Vagina (tissue), 2 donors: ENCODE measurements around the gene BSCL2. TPM values are rescaled to one million over a fixed set of nuclear protein-coding genes. Genes with fewer than 3 reads are reported as not detected.

Experiments
- DNase-seq, 2 donors: peaks; one replicate each; pipeline ENCODE4 v3.0.0-alpha.2; 2017; ENCODE audit errors: extremely low spot score in 2 of 2
- H3K27ac ChIP-seq: fragments of 200-600 bp; sonication (generic); one replicate; pipeline ENCODE4 v1.5.1; 2019
- H3K27me3 ChIP-seq: fragments of 200-600 bp; sonication (generic); one replicate; pipeline ENCODE4 v1.5.1; 2019
- H3K36me3 ChIP-seq, 2 donors: fragments of 200-600 bp; sonication (generic); one replicate each; pipeline ENCODE4 v1.5.1; 2017 to 2019
- H3K4me1 ChIP-seq: fragments of 200-600 bp; sonication (generic); one replicate; pipeline ENCODE4 v1.5.1; 2019
- H3K4me3 ChIP-seq, 2 donors: fragments of 200-600 bp; sonication (generic); 1 replicate in 1 of 2; 2 replicates in 1 of 2; pipeline ENCODE4 v1.5.1; 2016 to 2019
- H3K9me3 ChIP-seq: fragments of 200-600 bp; sonication (generic); one replicate; pipeline ENCODE4 v1.5.1; 2019
- POLR2A ChIP-seq, 2 donors: fragments of 450-650 bp; IDR thresholded peaks; one replicate each; pipeline ENCODE4 v1.6.1; 2017; ENCODE audit warnings: antibody characterized with exemption in 2 of 2, mild to moderate bottlenecking in 2 of 2, moderate library complexity in 2 of 2
- POLR2AphosphoS5 ChIP-seq, 2 donors: sonication (generic); formaldehyde crosslinking; IDR thresholded peaks; one replicate each; pipeline ENCODE4 v1.9.0; 2017; ENCODE audit warnings: antibody characterized with exemption in 2 of 2, mild to moderate bottlenecking in 2 of 2, low read depth in 1 of 2; ENCODE audit not compliant: insufficient read depth in 1 of 2
- intact Hi-C: fragments of 100-400 bp; cut with DNase I; formaldehyde crosslinking; loops from one replicate; pipeline ENCODE4 v1.15.1; 2023
- small RNA-seq: library from RNA; depleted of rRNA; stranded (forward); fragments of <200 nt; gene quantifications from one replicate; pipeline ENCODE3, GENCODE V24; 2016
- total RNA-seq: library from RNA; depleted of rRNA; stranded (reverse); fragments of >200 nt; gene quantifications from one replicate; pipeline ENCODE4 v1.2.3, GENCODE V29; 2016
- TF ChIP-seq, protein P1 (sequence below), 3 experiments: fragments of 450-650 bp in 2 of 3; fragments of 200-600 bp in 1 of 3; sonication (generic) in 1 of 3; IDR thresholded peaks; one replicate each; pipeline ENCODE4 v1.5.1; 2017 to 2019; ENCODE audit warnings: antibody characterized with exemption in 3 of 3, mild to moderate bottlenecking in 2 of 3, moderate library complexity in 2 of 3

BSCL2 gene
- total RNA-seq, 1 donor from 2014 or later: 74.9 TPM

DNA sequence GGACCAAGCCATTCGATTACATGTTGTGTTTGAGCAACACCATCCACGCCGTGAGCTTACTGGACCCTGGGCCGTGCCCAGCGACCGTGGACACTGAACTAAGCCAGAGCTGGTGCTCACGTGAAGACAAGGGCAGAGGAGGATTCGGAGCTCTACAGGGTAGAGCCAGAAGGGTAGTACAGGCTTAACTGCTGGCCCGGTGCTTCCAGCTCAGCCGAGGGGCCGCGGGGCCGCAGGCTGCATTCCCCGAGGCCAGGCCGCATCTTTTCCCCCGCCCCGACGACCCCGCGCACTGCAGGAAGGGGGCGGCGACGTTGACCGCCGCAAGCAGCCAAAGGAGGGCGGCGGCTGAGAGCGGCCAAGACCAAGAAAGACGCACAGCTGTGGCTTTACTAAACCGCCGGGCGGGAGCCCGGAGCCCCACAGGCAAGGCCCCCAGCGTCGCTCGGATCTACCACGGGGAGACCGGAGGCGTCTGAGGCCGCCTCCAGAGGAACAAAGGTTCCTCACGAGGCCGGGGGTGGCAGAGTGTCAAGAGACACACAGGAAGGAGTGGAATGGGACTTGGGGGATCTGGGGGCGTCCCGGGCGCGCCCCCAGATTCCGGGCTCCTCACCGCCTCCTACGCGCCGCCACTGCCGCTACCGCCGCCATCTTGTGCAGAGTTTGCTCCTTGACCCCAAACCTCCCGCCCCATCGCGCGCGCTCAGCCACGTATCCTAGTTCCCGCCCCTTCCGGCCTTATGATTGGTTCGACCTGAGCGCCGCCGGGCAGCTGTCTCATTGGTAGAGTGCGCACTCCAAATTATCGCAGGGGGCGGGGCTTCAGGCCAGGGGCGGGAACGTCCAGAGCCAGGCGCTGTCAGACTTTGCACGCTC is 61.0 kb downstream of the BSCL2 start, which contains the start of gene GANAB:
Gene GANAB (minus strand): TSS at position 668 of the 879 bp plus-strand sequence. CDS start 14 bp downstream, at position 654.
- TF ChIP-seq POLR2A (IDR thresholded peaks at IDR 0.05): peak in 1 of 2 donors; percentile 77
- peak; percentile 94 for TF ChIP-seq POLR2AphosphoS5 (IDR thresholded peaks at IDR 0.05; ENCODE audit: insufficient read depth in 1 of 2, low read depth in 1 of 2)
- TF ChIP-seq, protein P1, sequence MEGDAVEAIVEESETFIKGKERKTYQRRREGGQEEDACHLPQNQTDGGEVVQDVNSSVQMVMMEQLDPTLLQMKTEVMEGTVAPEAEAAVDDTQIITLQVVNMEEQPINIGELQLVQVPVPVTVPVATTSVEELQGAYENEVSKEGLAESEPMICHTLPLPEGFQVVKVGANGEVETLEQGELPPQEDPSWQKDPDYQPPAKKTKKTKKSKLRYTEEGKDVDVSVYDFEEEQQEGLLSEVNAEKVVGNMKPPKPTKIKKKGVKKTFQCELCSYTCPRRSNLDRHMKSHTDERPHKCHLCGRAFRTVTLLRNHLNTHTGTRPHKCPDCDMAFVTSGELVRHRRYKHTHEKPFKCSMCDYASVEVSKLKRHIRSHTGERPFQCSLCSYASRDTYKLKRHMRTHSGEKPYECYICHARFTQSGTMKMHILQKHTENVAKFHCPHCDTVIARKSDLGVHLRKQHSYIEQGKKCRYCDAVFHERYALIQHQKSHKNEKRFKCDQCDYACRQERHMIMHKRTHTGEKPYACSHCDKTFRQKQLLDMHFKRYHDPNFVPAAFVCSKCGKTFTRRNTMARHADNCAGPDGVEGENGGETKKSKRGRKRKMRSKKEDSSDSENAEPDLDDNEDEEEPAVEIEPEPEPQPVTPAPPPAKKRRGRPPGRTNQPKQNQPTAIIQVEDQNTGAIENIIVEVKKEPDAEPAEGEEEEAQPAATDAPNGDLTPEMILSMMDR (IDR thresholded peaks at IDR 0.05): no peak
- Histone ChIP-seq H3K4me1 (peaks cover 35% of the 10 kb centered on the region), H3K36me3 (peaks cover 0 to 34% of the 10 kb centered on the region in 2 donors), H3K27me3 (no peaks in the 10 kb centered on the region), H3K27ac (peak within 1 kb of the TSS; percentile 92), H3K9me3 (no peaks in the 10 kb centered on the region), H3K4me3 (peak within 1 kb of the TSS; percentile 64 to 100)
- DNase-seq: peak in 1 of 2 donors; percentile 97
- intact Hi-C loops: no loop called here

DNA sequence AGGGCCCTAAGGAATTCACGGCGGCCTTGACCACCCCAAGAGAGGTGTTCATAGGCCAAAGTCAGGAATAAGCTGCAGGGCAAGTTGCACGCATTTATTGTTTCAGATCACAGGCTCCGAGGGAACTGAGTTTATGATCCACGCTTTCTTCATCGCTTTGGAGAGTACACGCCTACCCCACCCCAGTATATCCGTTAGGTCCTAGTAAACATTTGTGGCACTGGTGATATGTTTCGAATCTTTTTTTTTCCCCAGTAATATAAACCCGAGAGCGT is 61.6 kb downstream of the BSCL2 start:
- Histone ChIP-seq H3K4me1 (peaks cover 32% of the 10 kb centered on the region), H3K27ac (peak overlapping the region; percentile 92), H3K9me3 (no peaks in the 10 kb centered on the region), H3K4me3 (peak overlapping the region; percentile 64 to 100), H3K36me3 (peaks cover 0 to 34% of the 10 kb centered on the region in 2 donors), H3K27me3 (no peaks in the 10 kb centered on the region)
- TF ChIP-seq POLR2AphosphoS5 (IDR thresholded peaks at IDR 0.05; ENCODE audit: insufficient read depth in 1 of 2, low read depth in 1 of 2): no peak
- TF ChIP-seq POLR2A (IDR thresholded peaks at IDR 0.05): no peak
- TF ChIP-seq, protein P1 (IDR thresholded peaks at IDR 0.05): no peak
- no peak for DNase-seq
- intact Hi-C loops: no loop called here

DNA sequence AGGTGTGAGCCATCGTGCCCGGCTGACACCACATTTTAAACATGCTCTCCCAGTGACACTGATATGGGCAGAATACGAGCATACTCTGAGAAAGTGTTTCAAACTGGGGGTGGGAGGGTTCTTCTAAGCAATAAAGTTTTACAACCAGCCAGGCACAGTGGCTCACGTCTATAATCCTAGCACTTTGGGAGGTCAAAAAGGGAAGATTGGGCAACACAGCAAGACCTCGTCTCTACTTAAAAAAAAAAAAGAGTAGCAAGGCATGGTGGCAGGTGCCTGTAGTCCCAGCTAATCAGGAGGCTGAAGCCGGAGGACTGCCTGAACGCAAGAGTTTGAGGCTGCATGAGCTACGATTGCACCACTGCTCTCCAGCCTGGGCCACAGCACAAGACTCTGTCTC is 63.0 kb downstream of the BSCL2 start:
- Histone ChIP-seq H3K9me3 (no peaks in the 10 kb centered on the region), H3K4me1 (peaks cover 32% of the 10 kb centered on the region), H3K27me3 (no peaks in the 10 kb centered on the region), H3K36me3 (peaks cover 0 to 33% of the 10 kb centered on the region in 2 donors), H3K4me3 (no peak overlapping the region), H3K27ac (no peak overlapping the region)
- intact Hi-C loops: no loop called here
- TF ChIP-seq, protein P1 (IDR thresholded peaks at IDR 0.05): no peak
- no peak for TF ChIP-seq POLR2AphosphoS5 (IDR thresholded peaks at IDR 0.05; ENCODE audit: insufficient read depth in 1 of 2, low read depth in 1 of 2)
- no peak for TF ChIP-seq POLR2A (IDR thresholded peaks at IDR 0.05)
- DNase-seq: no peak

Small RNA genes within 50 kb of the gene (small RNA-seq; reads per million reads assigned to genes)
- not detected for gene SNORA57

Other genes starting within 250 kb of the BSCL2 start
- 828 TPM for gene AHNAK, start 160.6 kb downstream of the BSCL2 start, total RNA-seq
- gene EEF1G, start 133.5 kb downstream of the BSCL2 start, total RNA-seq: 1,183 TPM
- gene TUT1, start 115.9 kb downstream of the BSCL2 start, total RNA-seq: 12.0 TPM
- gene MTA2, start 105.6 kb downstream of the BSCL2 start, total RNA-seq: 96.3 TPM
- 69.0 TPM for gene EML3, start 94.6 kb downstream of the BSCL2 start, total RNA-seq
- 6.1 TPM for gene ROM1, start 94.2 kb downstream of the BSCL2 start, total RNA-seq
- 41.7 TPM for gene B3GAT3, start 85.4 kb downstream of the BSCL2 start, total RNA-seq
- 129 TPM for gene GANAB, start 60.8 kb downstream of the BSCL2 start, total RNA-seq
- gene INTS5, start 54.1 kb downstream of the BSCL2 start, total RNA-seq: 16.2 TPM
- gene C11orf98, start 42.2 kb downstream of the BSCL2 start, total RNA-seq: 44.2 TPM
- gene CSKMT, start 42.1 kb downstream of the BSCL2 start, total RNA-seq: 28.7 TPM
- 6.9 TPM for gene UQCC3, start 35.8 kb downstream of the BSCL2 start, total RNA-seq
- gene LBHD1, start 35.2 kb downstream of the BSCL2 start, total RNA-seq: 6.9 TPM
- gene UBXN1, start 28.4 kb downstream of the BSCL2 start, total RNA-seq: 216 TPM
- gene LRRN4CL, start 17.9 kb downstream of the BSCL2 start, total RNA-seq: 45.2 TPM
- 2.5 TPM for gene GNG3, start 252 bp upstream of the BSCL2 start, total RNA-seq
- 30.7 TPM for gene HNRNPUL2, start 20.0 kb upstream of the BSCL2 start, total RNA-seq
- 18.7 TPM for gene TTC9C, start 21.1 kb upstream of the BSCL2 start, total RNA-seq
- 6.1 TPM for gene ZBTB3, start 46.7 kb upstream of the BSCL2 start, total RNA-seq
- gene POLR2G, start 54.2 kb upstream of the BSCL2 start, total RNA-seq: 52.8 TPM
- gene TAF6L, start 64.0 kb upstream of the BSCL2 start, total RNA-seq: 24.8 TPM
- 61.9 TPM for gene TMEM179B, start 80.0 kb upstream of the BSCL2 start, total RNA-seq
- gene TMEM223, start 84.6 kb upstream of the BSCL2 start, total RNA-seq: 19.6 TPM
- 64.1 TPM for gene NXF1, start 98.0 kb upstream of the BSCL2 start, total RNA-seq
- gene STX5, start 124.6 kb upstream of the BSCL2 start, total RNA-seq: 35.6 TPM
- not detected for gene TEX54, start 125.4 kb upstream of the BSCL2 start, total RNA-seq
- 51.8 TPM for gene WDR74, start 132.2 kb upstream of the BSCL2 start, total RNA-seq
- 169 TPM for gene SLC3A2, start 173.5 kb upstream of the BSCL2 start, total RNA-seq
- not detected for gene CHRM1, start 213.9 kb upstream of the BSCL2 start, total RNA-seq